Stomach (tissue), 9 donors: Measurements from ENCODE around the gene STAT1. TPM values are rescaled to one million over a fixed set of nuclear protein-coding genes. Genes with fewer than 3 reads are reported as not detected.
A peak's percentile ranks its signal among the peaks of the same experiment; 100 is the strongest.

Source experiments
- DNase-seq, 2 donors: peaks; one replicate each; pipeline versions ENCODE4 v3.0.0 to v3.0.0-alpha.2; 2013 to 2019
- H3K27ac ChIP-seq, 5 donors: fragments of 200-600 bp in 4 of 5; sonication (generic) in 4 of 5; one replicate each; pipeline ENCODE4 v1.5.1; 2013 to 2019; ENCODE audit warnings: mild to moderate bottlenecking in 1 of 5, moderate library complexity in 1 of 5
- H3K27me3 ChIP-seq, 3 donors: fragments of 200-600 bp; sonication (generic); one replicate each; pipeline ENCODE4 v1.5.1; 2017 to 2019; ENCODE audit warnings: mixed run types in 1 of 3
- H3K36me3 ChIP-seq, 4 donors: fragments of 200-600 bp; sonication (generic); 1 replicate in 3 of 4; 2 replicates in 1 of 4; pipeline ENCODE4 v1.5.1; 2016 to 2019
- H3K4me1 ChIP-seq, 4 donors: fragments of 200-600 bp; sonication (generic); one replicate each; pipeline ENCODE4 v1.5.1; 2016 to 2019
- H3K4me3 ChIP-seq, 4 donors: fragments of 200-600 bp; sonication (generic) in 3 of 4; one replicate each; pipeline ENCODE4 v1.5.1; 2016 to 2019; ENCODE audit warnings: mild to moderate bottlenecking in 1 of 4
- H3K9me3 ChIP-seq, 4 donors: fragments of 200-600 bp; sonication (generic); one replicate each; pipeline ENCODE4 v1.5.1; 2016 to 2019
- CTCF ChIP-seq, 7 experiments: fragments of 450-650 bp in 4 of 7; fragments of 200-600 bp in 3 of 7; sonication (generic) in 3 of 7; IDR thresholded peaks; one replicate each; pipeline ENCODE4 v1.5.1; 2016 to 2019; ENCODE audit warnings: antibody characterized with exemption in 7 of 7, control low read depth in 2 of 7, mild to moderate bottlenecking in 1 of 7
- EP300 ChIP-seq: sonication (generic); formaldehyde crosslinking; IDR thresholded peaks from one replicate; pipeline ENCODE4 v1.6.1; 2017; ENCODE audit warnings: antibody characterized with exemption
- POLR2A ChIP-seq, 4 donors: fragments of 450-650 bp; IDR thresholded peaks; one replicate each; pipeline ENCODE4 v1.6.1; 2016; ENCODE audit warnings: antibody characterized with exemption in 4 of 4, control low read depth in 2 of 4, mild to moderate bottlenecking in 1 of 4, moderate library complexity in 1 of 4
- POLR2AphosphoS5 ChIP-seq, 3 donors: sonication (generic); formaldehyde crosslinking; IDR thresholded peaks; one replicate each; pipeline ENCODE4 v1.6.1; 2016; ENCODE audit warnings: antibody characterized with exemption in 3 of 3
- WGBS, 5 donors: extraction: QIAGEN DNeasy Blood & Tissue Kit in 3 of 5; methylation state at CpG; one replicate each; pipeline versions ENCODE4 v1.1.5 to v1.1.7; 2013 to 2018; 5-methylcytosine and 5-hydroxymethylcytosine counted together
- intact Hi-C: fragments of 100-400 bp; cut with DNase I; formaldehyde crosslinking; loops from one replicate; pipeline ENCODE4 v1.15.1; 2023; ENCODE audit warnings: low total_unique reads
- polyA plus RNA-seq, 3 donors: library from polyadenylated mRNA; stranded (reverse); fragments of 200-250 nt; gene quantifications; one replicate each; pipeline ENCODE4 v1.2.3, GENCODE V29; 2013
- total RNA-seq, 5 donors: library from RNA; depleted of rRNA; stranded (reverse); fragments of >200 nt; gene quantifications; one replicate each; pipeline versions ENCODE4 v1.1.0 to v1.2.3, GENCODE V29; 2014 to 2016
- donor health status: healthy with polysubstance abuse.
- donor health status: Bipolar disorder and iron deficiency.
- donor health status: healthy.

STAT1 gene
- total and polyA plus RNA-seq, 8 donors = 23.2 to 289 (median 61.7) TPM

- peak overlapping the region in 2 of 5 donors; percentile 21 to 27 for H3K27ac ChIP-seq
- peaks cover 0 to 14% (median 0%) of the 10 kb centered on the region in 3 donors for H3K27me3 ChIP-seq
- no peaks in the 10 kb centered on the region for H3K9me3 ChIP-seq
- no peak for DNase-seq
- no peak for TF ChIP-seq POLR2AphosphoS5 (IDR thresholded peaks at IDR 0.05)
- no peak for TF ChIP-seq CTCF (IDR thresholded peaks at IDR 0.05)
- TF ChIP-seq POLR2A (IDR thresholded peaks at IDR 0.05) = no peak
- no peak for TF ChIP-seq EP300
- H3K36me3 ChIP-seq = no peaks in the 10 kb centered on the region
- H3K4me1 ChIP-seq = peaks cover 0 to 25% (median 2%) of the 10 kb centered on the region in 4 donors
- no peak overlapping the region for H3K4me3 ChIP-seq
- intact Hi-C loops = loop anchor here (5.0 kb wide), 1 partner anchor 106 kb away; no protein-coding TSS in a partner anchor
- WGBS, 5 donors = 65 to 84% (median 76%) methylated on average over 3 of the region's 3 CpGs
These were observed 37.2 kb upstream of the STAT1 start for GRCh38 chr2:191051177-191051576.

- TF ChIP-seq POLR2AphosphoS5 (IDR thresholded peaks at IDR 0.05) (no peak), EP300 (no peak), POLR2A (IDR thresholded peaks at IDR 0.05) (no peak), CTCF (IDR thresholded peaks at IDR 0.05) (no peak)
- Histone ChIP-seq H3K9me3 (no peaks in the 10 kb centered on the region), H3K27ac (peak overlapping the region in 3 of 5 donors; percentile 7 to 27 (median 21)), H3K36me3 (no peaks in the 10 kb centered on the region), H3K4me3 (no peak overlapping the region), H3K4me1 (peaks cover 0 to 25% (median 2%) of the 10 kb centered on the region in 4 donors), H3K27me3 (peaks cover 0 to 15% (median 0%) of the 10 kb centered on the region in 3 donors)
- intact Hi-C loops = loop anchor here (5.0 kb wide), 1 partner anchor 107 kb away; no protein-coding TSS in a partner anchor
- 42 to 68% (median 54%) methylated on average over 1 of the region's 1 CpG for WGBS, 5 donors
- DNase-seq = no peak
These were observed 36.6 kb upstream of the STAT1 start for GRCh38 chr2:191050640-191050987.

GRCh38 chr2:191049728-191050639 lies 36.0 kb upstream of the STAT1 start:
- Histone ChIP-seq H3K27ac (peak overlapping the region in 3 of 5 donors; percentile 7 to 27 (median 21)), H3K4me3 (no peak overlapping the region), H3K27me3 (peaks cover 0 to 15% (median 0%) of the 10 kb centered on the region in 3 donors), H3K36me3 (no peaks in the 10 kb centered on the region), H3K9me3 (no peaks in the 10 kb centered on the region), H3K4me1 (peaks cover 0 to 25% (median 2%) of the 10 kb centered on the region in 4 donors)
- intact Hi-C loops = loop anchor here (5.0 kb wide), 1 partner anchor 107 kb away; no protein-coding TSS in a partner anchor
- 23 to 41% (median 38%) methylated on average over 4 of the region's 4 CpGs for WGBS, 5 donors
- DNase-seq = peak in 1 of 2 donors; percentile 41
- TF ChIP-seq POLR2AphosphoS5 (IDR thresholded peaks at IDR 0.05) = no peak
- no peak for TF ChIP-seq CTCF (IDR thresholded peaks at IDR 0.05)
- no peak for TF ChIP-seq POLR2A (IDR thresholded peaks at IDR 0.05)
- TF ChIP-seq EP300 = no peak

DNA sequence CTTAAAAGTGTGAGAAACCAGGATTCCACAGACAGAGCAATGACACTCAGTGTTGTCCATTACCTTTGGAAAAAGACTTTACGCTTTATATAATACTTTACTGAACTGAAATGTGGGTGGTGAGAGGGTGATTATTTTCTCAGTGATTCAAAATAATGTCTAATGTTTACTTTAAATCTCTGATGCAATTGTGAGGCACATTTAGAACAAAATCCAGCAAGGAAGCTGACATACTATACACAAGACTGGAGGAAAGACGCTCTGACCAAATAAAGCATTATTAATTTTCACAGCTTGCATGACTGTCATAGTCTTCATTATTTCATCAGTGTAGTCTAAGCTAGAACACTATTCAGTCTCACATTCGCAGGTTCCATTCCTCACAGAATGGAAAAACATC lies 34.1 kb upstream of the STAT1 start:
- no peak overlapping the region for H3K4me3 ChIP-seq
- TF ChIP-seq EP300 (no peak), POLR2A (IDR thresholded peaks at IDR 0.05) (no peak), CTCF (IDR thresholded peaks at IDR 0.05) (no peak), POLR2AphosphoS5 (IDR thresholded peaks at IDR 0.05) (no peak)
- H3K4me1 ChIP-seq = peaks cover 0 to 25% (median 2%) of the 10 kb centered on the region in 4 donors
- peaks cover 0 to 11% (median 0%) of the 10 kb centered on the region in 3 donors for H3K27me3 ChIP-seq
- intact Hi-C loops = no loop called here
- WGBS, 5 donors = 84 to 96% (median 93%) methylated on average over 3 of the region's 3 CpGs
- no peak overlapping the region for H3K27ac ChIP-seq
- H3K36me3 ChIP-seq = no peaks in the 10 kb centered on the region
- no peaks in the 10 kb centered on the region for H3K9me3 ChIP-seq
- DNase-seq = no peak
